Liver (tissue), 3 donors: Measurements from ENCODE around the gene ST6GALNAC2.

Experiments used
- GABPA ChIP-seq, 2 donors: IDR thresholded peaks in 1 of 2; conservative IDR thresholded peaks in 1 of 2; 2 replicates each; pipeline ENCODE4 v1.6.1; 2016; ENCODE audit warnings: antibody characterized with exemption in 2 of 2, mild to moderate bottlenecking in 1 of 2, moderate library complexity in 1 of 2
- HNF4G ChIP-seq: IDR thresholded peaks from 2 replicates; pipeline ENCODE4 v1.6.1; 2016; ENCODE audit warnings: antibody characterized with exemption
- JUND ChIP-seq, 2 donors: IDR thresholded peaks; 2 replicates each; pipeline ENCODE4 v1.6.1; 2016; ENCODE audit warnings: antibody characterized with exemption in 2 of 2
- RAD21 ChIP-seq, 2 donors: IDR thresholded peaks; 2 replicates each; pipeline ENCODE4 v1.6.1; 2016; ENCODE audit warnings: antibody characterized with exemption in 2 of 2, mild to moderate bottlenecking in 2 of 2
- REST ChIP-seq: IDR thresholded peaks from 2 replicates; pipeline ENCODE4 v1.6.1; 2016; ENCODE audit warnings: antibody characterized with exemption, mild to moderate bottlenecking
- RXRA ChIP-seq, 2 donors: IDR thresholded peaks; 2 replicates each; pipeline ENCODE4 v1.6.1; 2017 to 2018; ENCODE audit warnings: antibody characterized with exemption in 2 of 2, mild to moderate bottlenecking in 1 of 2
- SP1 ChIP-seq: IDR thresholded peaks from 2 replicates; pipeline ENCODE4 v1.6.1; 2018; ENCODE audit warnings: antibody characterized with exemption, mild to moderate bottlenecking
- TAF1 ChIP-seq: conservative IDR thresholded peaks from 2 replicates; pipeline ENCODE4 v1.6.1; 2016; ENCODE audit warnings: antibody characterized with exemption, mild to moderate bottlenecking
- ZBTB33 ChIP-seq: IDR thresholded peaks from 2 replicates; pipeline ENCODE4 v1.6.1; 2016; ENCODE audit warnings: antibody characterized with exemption
- TF ChIP-seq, protein P1 (sequence below): fragments of 150-350 bp; IDR thresholded peaks from 2 replicates; pipeline ENCODE4 v1.5.1; 2017; ENCODE audit warnings: improper control_type of control experiment, low read depth, low read length; ENCODE audit not compliant: missing input control
- TF ChIP-seq, protein P2 (sequence below): IDR thresholded peaks from 2 replicates; pipeline ENCODE4 v1.6.1; 2016; ENCODE audit warnings: antibody characterized with exemption
- TF ChIP-seq, protein P3 (sequence below): IDR thresholded peaks from 2 replicates; pipeline ENCODE4 v1.6.1; 2016; ENCODE audit warnings: antibody characterized with exemption
- donor health status: healthy.
- donor health status: healthy.

DNA sequence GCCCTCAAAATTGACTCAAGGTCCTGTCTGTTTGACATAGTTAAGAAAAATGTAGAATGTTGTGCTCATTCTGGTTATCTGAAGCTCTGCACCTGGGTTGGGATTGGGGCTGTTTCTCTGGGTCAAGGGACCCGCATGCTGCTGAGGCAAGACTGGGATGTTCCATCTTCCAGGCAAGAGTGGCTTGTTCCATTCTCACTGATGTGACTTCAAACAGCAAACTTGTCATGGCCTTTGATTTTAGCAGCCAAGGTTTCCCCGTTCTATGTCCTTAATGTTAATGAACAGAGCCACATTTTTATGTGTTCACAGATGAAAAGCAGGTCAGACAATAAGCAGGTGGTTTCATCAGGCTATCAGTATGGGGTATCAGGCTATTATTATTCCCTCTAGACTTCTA is 32.2 kb upstream of the ST6GALNAC2 start:
- TF ChIP-seq, protein P1, sequence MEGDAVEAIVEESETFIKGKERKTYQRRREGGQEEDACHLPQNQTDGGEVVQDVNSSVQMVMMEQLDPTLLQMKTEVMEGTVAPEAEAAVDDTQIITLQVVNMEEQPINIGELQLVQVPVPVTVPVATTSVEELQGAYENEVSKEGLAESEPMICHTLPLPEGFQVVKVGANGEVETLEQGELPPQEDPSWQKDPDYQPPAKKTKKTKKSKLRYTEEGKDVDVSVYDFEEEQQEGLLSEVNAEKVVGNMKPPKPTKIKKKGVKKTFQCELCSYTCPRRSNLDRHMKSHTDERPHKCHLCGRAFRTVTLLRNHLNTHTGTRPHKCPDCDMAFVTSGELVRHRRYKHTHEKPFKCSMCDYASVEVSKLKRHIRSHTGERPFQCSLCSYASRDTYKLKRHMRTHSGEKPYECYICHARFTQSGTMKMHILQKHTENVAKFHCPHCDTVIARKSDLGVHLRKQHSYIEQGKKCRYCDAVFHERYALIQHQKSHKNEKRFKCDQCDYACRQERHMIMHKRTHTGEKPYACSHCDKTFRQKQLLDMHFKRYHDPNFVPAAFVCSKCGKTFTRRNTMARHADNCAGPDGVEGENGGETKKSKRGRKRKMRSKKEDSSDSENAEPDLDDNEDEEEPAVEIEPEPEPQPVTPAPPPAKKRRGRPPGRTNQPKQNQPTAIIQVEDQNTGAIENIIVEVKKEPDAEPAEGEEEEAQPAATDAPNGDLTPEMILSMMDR = no peak
- TF ChIP-seq JUND (IDR thresholded peaks at IDR 0.05) = no peak
- TF ChIP-seq RAD21 (IDR thresholded peaks at IDR 0.05) = no peak
- TF ChIP-seq, protein P2, sequence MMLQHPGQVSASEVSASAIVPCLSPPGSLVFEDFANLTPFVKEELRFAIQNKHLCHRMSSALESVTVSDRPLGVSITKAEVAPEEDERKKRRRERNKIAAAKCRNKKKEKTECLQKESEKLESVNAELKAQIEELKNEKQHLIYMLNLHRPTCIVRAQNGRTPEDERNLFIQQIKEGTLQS = no peak
- TF ChIP-seq GABPA (IDR thresholded peaks at IDR 0.05 in 1 of 2, conservative IDR thresholded peaks at IDR 0.05 in 1 of 2) = no peak
- no peak for TF ChIP-seq HNF4G
- no peak for TF ChIP-seq TAF1
- TF ChIP-seq REST = no peak
- TF ChIP-seq ZBTB33 = no peak
- TF ChIP-seq RXRA (IDR thresholded peaks at IDR 0.05) = no peak
- TF ChIP-seq SP1 = no peak
- TF ChIP-seq, protein P3, sequence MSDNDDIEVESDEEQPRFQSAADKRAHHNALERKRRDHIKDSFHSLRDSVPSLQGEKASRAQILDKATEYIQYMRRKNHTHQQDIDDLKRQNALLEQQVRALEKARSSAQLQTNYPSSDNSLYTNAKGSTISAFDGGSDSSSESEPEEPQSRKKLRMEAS = no peak
